Mononuclear cell (primary cell): ENCODE results near the gene ARL9. TPM values are rescaled to one million over a fixed set of nuclear protein-coding genes. Genes with fewer than 3 reads are reported as not detected.

ENCODE experiments used
- H3K27me3 ChIP-seq: 2 replicates; pipeline ENCODE4 v1.6.0; 2011; ENCODE audit warnings: low read length, control low read depth; ENCODE audit not compliant: insufficient read depth
- H3K4me1 ChIP-seq: 2 replicates; pipeline ENCODE4 v1.5.1; 2011; ENCODE audit warnings: mild to moderate bottlenecking, low read length, control low read depth; ENCODE audit not compliant: insufficient read depth
- H3K4me3 ChIP-seq: 2 replicates; pipeline ENCODE4 v1.5.1; 2011; ENCODE audit warnings: mild to moderate bottlenecking, low read length, moderate library complexity
- H3K9me3 ChIP-seq: 2 replicates; pipeline ENCODE4 v1.5.1; 2011; ENCODE audit warnings: low read depth, mild to moderate bottlenecking, control low read depth, low read length
- total RNA-seq: library from RNA; depleted of rRNA; stranded (reverse); fragments of >200 nt; gene quantifications from one replicate; pipeline ENCODE4 v1.2.3, GENCODE V29; 2012

Gene ARL9
- total RNA-seq, 1 donor, result 0.21 TPM

- Histone ChIP-seq H3K27me3 (no peaks in the 10 kb centered on the region), H3K9me3 (no peaks in the 10 kb centered on the region), H3K4me3 (no peak overlapping the region), H3K4me1 (no peaks in the 10 kb centered on the region)
Observed at GRCh38 chr4:56496241-56496640, 9.3 kb upstream of the ARL9 start.

GRCh38 chr4:56511098-56511497 is 5.5 kb downstream of the ARL9 start:
- Histone ChIP-seq H3K4me3 (no peak overlapping the region), H3K27me3 (peaks cover 7% of the 10 kb centered on the region), H3K9me3 (no peaks in the 10 kb centered on the region), H3K4me1 (peaks cover 8% of the 10 kb centered on the region)

- H3K4me1 ChIP-seq, result no peaks in the 10 kb centered on the region
- no peaks in the 10 kb centered on the region for H3K27me3 ChIP-seq
- no peak overlapping the region for H3K4me3 ChIP-seq
- no peaks in the 10 kb centered on the region for H3K9me3 ChIP-seq
Observed at GRCh38 chr4:56512166-56512565, 6.6 kb downstream of the ARL9 start.

DNA sequence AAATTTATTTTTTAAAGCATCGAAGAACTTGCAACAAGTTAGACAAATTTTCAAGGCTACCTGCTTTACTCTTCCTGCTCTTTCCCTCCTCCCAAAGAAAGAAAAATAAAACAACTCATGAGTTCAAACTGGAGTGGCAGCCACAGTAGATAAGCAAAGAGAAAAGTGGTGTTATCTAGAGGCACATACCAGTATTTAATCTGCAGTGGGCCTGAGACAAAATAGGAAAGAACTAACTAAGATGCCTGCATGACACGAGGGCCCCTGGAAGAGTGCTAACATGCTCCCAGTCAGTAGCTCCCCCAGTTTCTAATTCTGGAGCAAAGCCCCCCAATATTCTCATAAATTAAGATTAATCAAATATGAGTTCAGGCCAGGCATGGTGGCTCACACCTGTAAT is 7.9 kb downstream of the ARL9 start:
- Histone ChIP-seq H3K4me3 (no peak overlapping the region), H3K4me1 (no peaks in the 10 kb centered on the region), H3K9me3 (no peaks in the 10 kb centered on the region), H3K27me3 (no peaks in the 10 kb centered on the region)

DNA sequence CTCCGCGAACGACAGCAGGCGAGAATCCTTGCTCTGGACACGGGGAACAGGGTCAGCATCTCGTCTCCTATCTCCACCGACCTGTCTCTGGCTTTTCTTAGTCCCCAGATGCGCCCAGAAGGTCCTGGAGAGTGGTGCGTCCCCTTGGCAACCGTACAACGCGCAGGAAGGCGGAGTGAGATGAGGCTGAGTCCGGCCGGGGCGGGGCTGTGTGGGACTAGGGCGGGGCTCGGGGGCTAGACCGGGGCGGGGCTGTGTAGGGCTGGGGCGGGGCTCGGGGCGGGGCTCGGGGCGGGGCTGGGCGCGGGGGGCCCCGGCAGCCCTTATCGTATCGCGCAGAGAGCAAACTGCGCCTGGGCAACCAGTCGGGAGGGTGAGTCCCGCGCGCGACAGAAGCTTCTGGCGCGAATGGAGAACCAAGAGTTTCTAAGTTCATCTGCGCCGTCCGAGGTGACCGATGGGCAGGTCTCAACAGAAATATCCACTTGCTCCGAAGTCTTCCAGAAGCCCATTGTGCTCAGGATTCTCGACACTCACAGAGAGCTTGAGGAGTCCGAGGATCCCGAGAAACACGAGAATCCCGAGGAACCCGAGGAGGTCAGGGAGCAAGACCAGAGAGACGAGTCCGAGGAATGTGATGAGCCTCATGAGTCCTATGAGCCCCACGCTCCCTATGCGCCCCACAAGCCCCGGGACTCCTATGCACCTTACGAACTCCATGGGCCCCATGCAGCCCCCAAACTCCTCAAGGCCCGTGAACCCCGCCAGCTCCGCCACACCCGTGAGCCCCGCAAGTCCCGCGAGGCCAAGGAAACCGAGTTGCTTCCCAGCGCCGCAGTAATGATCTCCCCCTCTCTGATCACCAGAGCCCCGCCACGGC is 24.9 kb downstream of the ARL9 start:
- H3K9me3 ChIP-seq, result no peaks in the 10 kb centered on the region
- H3K4me1 ChIP-seq, result peaks cover 8% of the 10 kb centered on the region
- peaks cover 37% of the 10 kb centered on the region for H3K27me3 ChIP-seq
- H3K4me3 ChIP-seq, result peak overlapping the region; percentile 53

- H3K9me3 ChIP-seq, result no peaks in the 10 kb centered on the region
- H3K4me3 ChIP-seq, result peak overlapping the region; percentile 53
- peaks cover 8% of the 10 kb centered on the region for H3K4me1 ChIP-seq
- peaks cover 37% of the 10 kb centered on the region for H3K27me3 ChIP-seq
Observed at GRCh38 chr4:56531149-56531770, 25.7 kb downstream of the ARL9 start.

- H3K4me1 ChIP-seq, result peaks cover 8% of the 10 kb centered on the region
- no peaks in the 10 kb centered on the region for H3K9me3 ChIP-seq
- H3K27me3 ChIP-seq, result peaks cover 37% of the 10 kb centered on the region
- no peak overlapping the region for H3K4me3 ChIP-seq
Observed at GRCh38 chr4:56531823-56532222, 26.2 kb downstream of the ARL9 start.

DNA sequence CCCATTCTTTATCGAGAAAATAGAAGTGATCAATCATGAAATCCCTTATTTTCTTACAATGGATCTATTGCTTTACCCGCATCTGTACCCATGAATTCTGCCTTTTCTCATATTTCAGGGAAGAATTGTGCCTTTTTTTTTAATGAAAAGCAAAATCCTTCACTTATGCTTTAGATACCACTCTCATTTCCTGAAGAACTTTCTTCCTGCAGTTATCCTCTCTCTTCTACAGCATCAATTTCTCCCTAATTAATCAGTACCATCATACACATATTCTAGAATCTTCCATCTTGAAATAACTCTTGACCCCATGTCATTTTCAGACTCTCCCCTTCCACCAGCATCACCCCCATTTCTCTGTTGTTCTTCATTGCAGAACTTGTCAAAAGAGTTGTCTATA is 26.6 kb downstream of the ARL9 start:
- H3K4me3 ChIP-seq, result no peak overlapping the region
- H3K27me3 ChIP-seq, result peaks cover 37% of the 10 kb centered on the region
- no peaks in the 10 kb centered on the region for H3K9me3 ChIP-seq
- H3K4me1 ChIP-seq, result peaks cover 8% of the 10 kb centered on the region

DNA sequence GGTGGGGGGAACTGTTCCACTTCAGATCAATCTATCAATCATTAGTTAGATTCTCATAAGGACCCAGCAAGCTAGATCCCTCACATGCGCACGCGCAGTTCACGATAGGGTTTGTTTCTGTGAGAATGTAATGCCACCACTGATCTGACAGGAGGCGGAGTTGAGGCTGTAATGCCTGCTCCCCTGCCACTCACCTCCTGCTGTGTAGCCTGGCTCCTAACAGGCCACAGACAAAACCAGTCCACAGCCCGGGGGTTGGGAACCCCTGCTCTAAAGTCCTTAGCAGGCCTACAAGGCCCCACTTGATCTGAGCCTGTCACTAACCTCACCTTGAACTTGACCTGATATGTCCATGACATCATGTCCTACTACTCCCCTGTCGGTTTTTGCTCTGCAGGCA is 30.3 kb downstream of the ARL9 start:
- Histone ChIP-seq H3K4me1 (peaks cover 4% of the 10 kb centered on the region), H3K4me3 (no peak overlapping the region), H3K9me3 (no peaks in the 10 kb centered on the region)

DNA sequence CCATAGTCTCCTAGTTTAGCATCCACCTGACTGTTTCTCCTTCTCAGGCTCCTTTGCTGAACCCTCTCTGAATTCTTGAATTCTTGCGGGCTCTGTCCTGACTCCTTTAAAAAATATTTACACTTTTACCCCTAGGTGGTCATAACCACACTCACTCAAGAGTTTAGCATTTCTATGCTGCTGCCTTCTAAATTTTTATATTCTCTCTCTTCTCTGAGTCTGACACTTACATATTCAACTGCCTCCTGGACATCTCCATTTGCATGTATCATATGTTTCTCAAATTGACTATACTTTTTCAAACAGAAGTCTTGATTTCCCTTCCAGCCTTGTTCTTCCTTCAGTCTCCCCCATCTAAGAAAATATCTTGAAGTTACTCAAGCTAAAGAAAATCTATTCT is 31.6 kb downstream of the ARL9 start:
- H3K4me1 ChIP-seq, result no peaks in the 10 kb centered on the region
- no peak overlapping the region for H3K4me3 ChIP-seq
- H3K9me3 ChIP-seq, result no peaks in the 10 kb centered on the region
- peaks cover 24% of the 10 kb centered on the region for H3K27me3 ChIP-seq

More for the DNA sequence above, 30.3 kb downstream of the ARL9 start:
- H3K27me3 ChIP-seq, result peaks cover 36% of the 10 kb centered on the region

DNA sequence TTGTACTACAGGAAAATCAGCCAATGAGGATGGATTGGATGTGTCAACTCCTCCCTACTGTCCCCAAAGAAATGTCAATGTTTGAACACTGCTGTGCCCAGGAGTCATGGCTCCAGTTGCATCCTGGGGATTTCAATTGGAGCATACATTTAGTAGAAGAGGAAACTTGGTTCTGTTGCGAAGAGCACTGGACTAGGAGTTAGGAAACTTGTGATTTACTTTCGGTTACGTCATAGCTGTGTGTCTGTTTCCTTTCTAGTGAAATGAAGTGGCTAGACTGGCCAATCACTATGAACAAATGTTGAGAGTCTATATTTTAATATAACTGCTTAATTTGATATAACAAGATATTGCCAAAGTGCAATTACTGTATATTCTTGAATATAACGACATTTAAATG is 35.2 kb downstream of the ARL9 start:
- Histone ChIP-seq H3K9me3 (no peaks in the 10 kb centered on the region), H3K27me3 (no peaks in the 10 kb centered on the region)

DNA sequence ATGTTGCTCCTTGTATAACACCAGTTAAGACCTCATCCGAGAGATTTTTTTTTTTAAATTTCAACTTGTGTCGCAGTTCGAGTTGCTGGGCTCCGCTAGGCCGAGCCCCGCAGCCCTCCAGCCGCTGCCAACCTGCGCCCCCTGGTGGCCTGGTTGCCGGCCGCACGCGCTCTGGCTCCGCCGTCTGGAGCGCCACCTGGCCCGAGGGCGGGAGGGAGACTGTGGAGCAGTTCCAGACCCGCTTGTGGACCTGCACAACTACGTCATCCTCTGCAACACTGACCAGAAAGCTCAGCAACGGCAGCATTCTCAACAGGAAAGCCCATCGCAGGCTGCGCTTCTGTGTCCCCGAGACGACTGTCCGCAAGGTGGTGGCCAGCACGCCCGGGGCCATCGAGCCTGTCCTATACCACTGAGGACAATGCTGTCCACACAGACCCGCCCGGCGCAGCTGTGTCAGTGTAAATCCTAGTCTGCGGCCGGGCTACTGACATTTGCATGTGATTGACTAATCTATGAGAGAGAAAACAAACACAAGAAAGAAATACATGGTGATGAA is 39.1 kb downstream of the ARL9 start:
- Histone ChIP-seq H3K9me3 (no peaks in the 10 kb centered on the region), H3K4me1 (peaks cover 6% of the 10 kb centered on the region), H3K27me3 (no peaks in the 10 kb centered on the region), H3K4me3 (no peak overlapping the region)

More for the DNA sequence above, 35.2 kb downstream of the ARL9 start:
- H3K4me1 ChIP-seq, result peaks cover 6% of the 10 kb centered on the region
- H3K4me3 ChIP-seq, result no peak overlapping the region

- no peak overlapping the region for H3K4me3 ChIP-seq
- no peaks in the 10 kb centered on the region for H3K9me3 ChIP-seq
Observed at GRCh38 chr4:56550642-56551041, 45.1 kb downstream of the ARL9 start.

GRCh38 chr4:56551516-56551915 is 45.9 kb downstream of the ARL9 start:
- Histone ChIP-seq H3K9me3 (no peaks in the 10 kb centered on the region), H3K4me1 (no peaks in the 10 kb centered on the region), H3K4me3 (no peak overlapping the region), H3K27me3 (no peaks in the 10 kb centered on the region)

More at GRCh38 chr4:56550642-56551041, 45.1 kb downstream of the ARL9 start:
- Histone ChIP-seq H3K27me3 (no peaks in the 10 kb centered on the region), H3K4me1 (no peaks in the 10 kb centered on the region)

- Histone ChIP-seq H3K4me3 (no peak overlapping the region), H3K9me3 (no peaks in the 10 kb centered on the region), H3K4me1 (no peaks in the 10 kb centered on the region), H3K27me3 (no peaks in the 10 kb centered on the region)
Observed at GRCh38 chr4:56552273-56552672, 46.7 kb downstream of the ARL9 start.
